Measurements from ENCODE around the gene TMEM35B. TPM values are rescaled to one million over a fixed set of nuclear protein-coding genes. Genes with fewer than 3 reads are reported as not detected.

Gene TMEM35B
- total RNA-seq, 1 donor from 2014 or later, result 3.6 TPM

DNA sequence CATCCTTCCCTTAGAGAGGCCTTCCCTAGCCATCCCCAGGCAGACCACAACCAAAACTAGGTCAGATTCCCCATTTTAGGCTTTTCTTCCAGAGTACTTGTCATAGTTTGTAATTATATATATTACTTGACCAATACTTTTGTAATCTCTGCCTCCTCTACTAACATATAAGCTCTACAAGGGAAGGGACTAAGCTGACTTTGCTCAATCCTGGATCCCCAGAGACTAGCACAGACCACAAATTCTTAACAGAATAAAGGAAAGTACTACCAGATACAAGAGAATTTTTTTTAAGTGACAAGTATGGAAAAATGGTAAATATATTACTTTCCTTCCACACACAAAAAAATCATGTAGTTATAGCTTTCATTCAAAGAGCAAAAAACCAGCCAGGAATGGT lies 44.6 kb upstream of the TMEM35B start:
- peaks cover 21% of the 10 kb centered on the region for H3K4me1 Mint-ChIP-seq
- H3K27me3 Mint-ChIP-seq (ENCODE audit: low read depth), result no peaks in the 10 kb centered on the region
- no peak overlapping the region for H3K27ac Mint-ChIP-seq (ENCODE audit: unreplicated experiment)
- TF ChIP-seq, protein P1, sequence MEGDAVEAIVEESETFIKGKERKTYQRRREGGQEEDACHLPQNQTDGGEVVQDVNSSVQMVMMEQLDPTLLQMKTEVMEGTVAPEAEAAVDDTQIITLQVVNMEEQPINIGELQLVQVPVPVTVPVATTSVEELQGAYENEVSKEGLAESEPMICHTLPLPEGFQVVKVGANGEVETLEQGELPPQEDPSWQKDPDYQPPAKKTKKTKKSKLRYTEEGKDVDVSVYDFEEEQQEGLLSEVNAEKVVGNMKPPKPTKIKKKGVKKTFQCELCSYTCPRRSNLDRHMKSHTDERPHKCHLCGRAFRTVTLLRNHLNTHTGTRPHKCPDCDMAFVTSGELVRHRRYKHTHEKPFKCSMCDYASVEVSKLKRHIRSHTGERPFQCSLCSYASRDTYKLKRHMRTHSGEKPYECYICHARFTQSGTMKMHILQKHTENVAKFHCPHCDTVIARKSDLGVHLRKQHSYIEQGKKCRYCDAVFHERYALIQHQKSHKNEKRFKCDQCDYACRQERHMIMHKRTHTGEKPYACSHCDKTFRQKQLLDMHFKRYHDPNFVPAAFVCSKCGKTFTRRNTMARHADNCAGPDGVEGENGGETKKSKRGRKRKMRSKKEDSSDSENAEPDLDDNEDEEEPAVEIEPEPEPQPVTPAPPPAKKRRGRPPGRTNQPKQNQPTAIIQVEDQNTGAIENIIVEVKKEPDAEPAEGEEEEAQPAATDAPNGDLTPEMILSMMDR (conservative IDR thresholded peaks at IDR 0.05), result no peak
- peaks cover 5% of the 10 kb centered on the region for H3K9me3 Mint-ChIP-seq
- no peak for DNase-seq (ENCODE audit: low read depth, low spot score)
- H3K4me3 Mint-ChIP-seq, result peak overlapping the region; percentile 98
- H3K36me3 Mint-ChIP-seq (ENCODE audit: low read depth), result peaks cover 21% of the 10 kb centered on the region

DNA sequence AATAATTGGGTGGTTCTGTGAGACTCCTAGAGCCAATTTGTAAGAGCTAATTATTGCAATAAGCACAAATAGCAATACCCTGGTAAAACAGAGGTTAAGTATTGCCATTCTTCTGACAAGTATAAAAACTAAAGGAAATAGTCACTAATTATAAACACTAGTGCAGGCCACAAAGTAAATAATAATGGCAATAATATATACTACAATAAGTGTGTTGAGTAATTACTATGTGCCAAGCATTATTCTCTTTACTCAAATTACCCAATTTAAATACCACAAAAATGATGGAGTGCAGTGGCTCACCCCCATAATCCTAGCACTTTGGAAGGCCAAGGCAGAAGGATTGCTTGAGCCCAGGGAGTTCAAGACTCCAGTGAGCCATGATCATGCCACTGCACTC lies 31.3 kb upstream of the TMEM35B start:
- Mint-ChIP-seq H3K9me3 (no peaks in the 10 kb centered on the region), H3K4me3 (no peak overlapping the region), H3K4me1 (no peaks in the 10 kb centered on the region), H3K36me3 (ENCODE audit: low read depth) (no peaks in the 10 kb centered on the region), H3K27me3 (ENCODE audit: low read depth) (no peaks in the 10 kb centered on the region), H3K27ac (ENCODE audit: unreplicated experiment) (no peak overlapping the region)
- TF ChIP-seq, protein P1 (conservative IDR thresholded peaks at IDR 0.05), result no peak
- no peak for DNase-seq (ENCODE audit: low read depth, low spot score)

DNA sequence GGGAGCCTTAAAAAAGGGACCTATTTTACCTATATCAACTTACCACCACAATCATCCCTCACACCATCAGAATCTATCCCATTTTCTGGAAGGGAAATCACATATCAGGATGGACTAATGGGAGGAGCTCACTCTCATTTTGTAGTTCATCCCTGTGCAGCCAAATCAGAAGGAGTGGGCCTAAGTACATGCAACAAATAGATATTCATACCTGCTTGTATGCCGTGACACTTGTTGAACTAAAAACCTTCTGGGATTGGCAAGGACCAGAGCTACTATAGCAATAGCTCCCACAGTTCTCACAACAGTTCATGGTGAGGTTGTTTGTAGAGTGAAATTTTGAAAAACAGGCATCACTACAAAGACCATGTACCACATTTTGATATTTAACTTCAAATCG lies 29.3 kb upstream of the TMEM35B start:
- H3K27ac Mint-ChIP-seq (ENCODE audit: unreplicated experiment), result no peak overlapping the region
- DNase-seq (ENCODE audit: low read depth, low spot score), result no peak
- peaks cover 6% of the 10 kb centered on the region for H3K36me3 Mint-ChIP-seq (ENCODE audit: low read depth)
- no peaks in the 10 kb centered on the region for H3K4me1 Mint-ChIP-seq
- TF ChIP-seq, protein P1 (conservative IDR thresholded peaks at IDR 0.05), result no peak
- H3K9me3 Mint-ChIP-seq, result no peaks in the 10 kb centered on the region
- no peak overlapping the region for H3K4me3 Mint-ChIP-seq
- no peaks in the 10 kb centered on the region for H3K27me3 Mint-ChIP-seq (ENCODE audit: low read depth)

DNA sequence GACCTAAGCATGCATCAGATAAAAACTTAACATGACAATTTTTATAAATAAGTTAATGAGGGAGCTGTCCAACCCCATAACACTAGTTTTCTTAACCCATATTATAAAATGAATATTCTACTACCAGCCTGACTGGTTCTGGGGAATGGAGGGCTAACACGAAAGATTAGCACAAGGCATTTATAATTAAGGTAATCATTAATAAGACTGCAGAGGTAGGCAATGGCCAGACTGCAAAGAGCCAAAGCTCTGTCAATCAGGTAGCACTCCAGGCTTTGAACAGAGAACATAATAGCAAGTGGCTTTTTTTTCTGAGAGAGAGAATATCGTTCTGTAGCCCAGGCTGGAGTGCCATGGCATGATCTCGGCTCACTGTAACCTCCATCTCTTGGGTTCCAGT lies 20.6 kb upstream of the TMEM35B start:
- no peak for DNase-seq (ENCODE audit: low read depth, low spot score)
- TF ChIP-seq, protein P1 (conservative IDR thresholded peaks at IDR 0.05), result no peak
- H3K9me3 Mint-ChIP-seq, result no peaks in the 10 kb centered on the region
- no peaks in the 10 kb centered on the region for H3K4me1 Mint-ChIP-seq
- H3K4me3 Mint-ChIP-seq, result no peak overlapping the region
- H3K27me3 Mint-ChIP-seq (ENCODE audit: low read depth), result no peaks in the 10 kb centered on the region
- H3K27ac Mint-ChIP-seq (ENCODE audit: unreplicated experiment), result no peak overlapping the region
- H3K36me3 Mint-ChIP-seq (ENCODE audit: low read depth), result peaks cover 6% of the 10 kb centered on the region

DNA sequence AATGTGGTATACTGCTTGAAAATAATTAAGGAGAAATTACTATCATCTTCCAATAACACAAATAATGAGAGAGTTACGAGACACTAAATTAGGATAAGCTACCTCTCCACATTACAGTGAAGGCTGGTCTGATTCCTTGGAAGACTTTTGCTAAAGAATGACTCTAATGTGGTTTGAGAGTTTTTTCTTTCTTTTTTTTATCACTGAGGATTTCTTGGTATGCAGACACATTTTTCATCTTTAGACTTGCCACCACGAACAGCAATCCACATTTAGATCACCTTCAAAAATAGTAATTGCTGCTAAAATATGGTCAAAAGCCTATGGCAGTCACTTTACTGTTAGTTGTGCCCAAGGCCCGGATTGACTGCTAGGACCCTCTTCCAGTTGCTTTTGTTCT lies 16.6 kb upstream of the TMEM35B start:
- H3K4me3 Mint-ChIP-seq, result no peak overlapping the region
- TF ChIP-seq, protein P1 (conservative IDR thresholded peaks at IDR 0.05), result no peak
- H3K36me3 Mint-ChIP-seq (ENCODE audit: low read depth), result no peaks in the 10 kb centered on the region
- DNase-seq (ENCODE audit: low read depth, low spot score), result no peak
- no peaks in the 10 kb centered on the region for H3K4me1 Mint-ChIP-seq
- H3K27me3 Mint-ChIP-seq (ENCODE audit: low read depth), result no peaks in the 10 kb centered on the region
- no peaks in the 10 kb centered on the region for H3K9me3 Mint-ChIP-seq
- H3K27ac Mint-ChIP-seq (ENCODE audit: unreplicated experiment), result no peak overlapping the region

DNA sequence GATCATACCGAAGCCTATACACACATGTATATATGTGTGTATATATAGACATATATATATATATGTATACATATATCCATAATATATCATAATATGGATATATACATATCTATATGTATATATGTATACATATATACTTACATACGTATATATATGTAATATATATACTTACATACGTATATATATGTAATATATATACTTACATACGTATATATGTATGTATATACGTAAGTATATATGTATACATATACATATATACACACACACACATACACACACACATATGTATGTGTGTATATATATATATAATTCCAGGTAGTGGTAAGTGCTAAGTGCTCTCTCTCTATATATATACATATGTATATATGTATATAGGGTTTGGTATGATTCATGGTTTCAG lies 9.7 kb upstream of the TMEM35B start:
- Mint-ChIP-seq H3K27ac (ENCODE audit: unreplicated experiment) (no peak overlapping the region), H3K4me3 (no peak overlapping the region), H3K27me3 (ENCODE audit: low read depth) (no peaks in the 10 kb centered on the region), H3K9me3 (no peaks in the 10 kb centered on the region), H3K36me3 (ENCODE audit: low read depth) (no peaks in the 10 kb centered on the region), H3K4me1 (peaks cover 5% of the 10 kb centered on the region)
- DNase-seq (ENCODE audit: low read depth, low spot score), result no peak
- TF ChIP-seq, protein P1 (conservative IDR thresholded peaks at IDR 0.05), result no peak
